K562 (cell line): Measurements from ENCODE around the gene DTHD1. TPM values are rescaled to one million over a fixed set of nuclear protein-coding genes. Genes with fewer than 3 reads are reported as not detected.

Experiments
- ATAC-seq: fragments of 200-7000 bp; cut with Tn5 transposase; 3 replicates; pipeline ENCODE4 v1.9.1; 2020; ENCODE audit warnings: moderate library complexity
- BruUV-seq: library from RNA; stranded (reverse); fragments of 400-500 nt; replicated peaks from 2 replicates; lab custom pipeline; 2021; lab: Mats Ljungman, UMichigan
- CTCF ChIA-PET: fragments of 300-600 bp; formaldehyde crosslinking; extraction: SDS; loops from one replicate; lab custom pipeline; 2021; ENCODE audit warnings: low intra/inter-chr PET ratio; lab: Yijun Ruan, JAX
- POLR2A ChIA-PET: fragments of 300-600, 350-650 bp; sonication (Branson Sonifier 250); formaldehyde crosslinking; extraction: SDS; loops from one replicate; lab custom pipeline; 2021; ENCODE audit warnings: antibody characterized with exemption, inconsistent platforms; lab: Yijun Ruan, JAX
- DNase-seq, 4 experiments: peaks; one replicate each; pipeline versions ENCODE4 v3.0.0 to v3.0.0-alpha.2; 2011 to 2018; ENCODE audit warnings: low spot score in 3 of 4, mixed read lengths in 3 of 4; ENCODE audit errors: extremely low read depth in 1 of 4
- FAIRE-seq: peaks from 2 replicates; lab custom pipeline; 2011; peaks lifted over from hg19 to GRCh38; lab: Jason Lieb, UNC
- H2AFZ ChIP-seq: 2 replicates; pipeline ENCODE4 v1.6.0; 2011; ENCODE audit warnings: low read depth, low read length, control low read depth, inconsistent platforms
- H3K27ac ChIP-seq: fragments of 200-600 bp; 3 replicates; pipeline ENCODE4 v1.8.0; 2011; ENCODE audit warnings: low read depth, mild to moderate bottlenecking, control low read depth, inconsistent platforms, low read length, moderate library complexity, mixed read lengths; ENCODE audit errors: extremely low read depth
- H3K27me3 ChIP-seq, 2 experiments: fragments of 300-600 bp in 1 of 2; 2 replicates in 1 of 2; 3 replicates in 1 of 2; pipeline versions ENCODE4 v1.6.0 to v1.8.0; 2011; ENCODE audit warnings: inconsistent platforms in 2 of 2, low read length in 2 of 2, mild to moderate bottlenecking in 1 of 2, mixed read lengths in 1 of 2, moderate library complexity in 1 of 2; ENCODE audit not compliant: control insufficient read depth in 2 of 2, insufficient read depth in 2 of 2
- H3K36me3 ChIP-seq: fragments of 300-600 bp; 3 replicates; pipeline ENCODE4 v1.8.0; 2011; ENCODE audit warnings: mild to moderate bottlenecking, low read length, inconsistent platforms; ENCODE audit not compliant: control insufficient read depth, insufficient read depth
- H3K4me1 ChIP-seq, 2 experiments: fragments of 200-600 bp in 1 of 2; replicated peaks in 1 of 2; 2 replicates in 1 of 2; 3 replicates in 1 of 2; pipeline versions ENCODE4 v1.5.1 to v1.8.0; 2011; ENCODE audit warnings: inconsistent platforms in 2 of 2, low read length in 2 of 2, mild to moderate bottlenecking in 1 of 2, mixed read lengths in 1 of 2, moderate library complexity in 1 of 2; ENCODE audit not compliant: control insufficient read depth in 2 of 2, insufficient read depth in 2 of 2
- H3K4me2 ChIP-seq: 2 replicates; pipeline ENCODE4 v1.6.1; 2011; ENCODE audit warnings: low read length, control low read depth, inconsistent platforms, mixed read lengths; ENCODE audit not compliant: insufficient read depth
- H3K4me3 ChIP-seq: fragments of 200-600 bp; sonication (generic), shearing (Covaris generic); 2 replicates; pipeline ENCODE4 v1.5.1; 2016; ENCODE audit warnings: control low read depth, inconsistent platforms
- H3K79me2 ChIP-seq: fragments of 200-600 bp; 3 replicates; pipeline ENCODE4 v1.8.0; 2011; ENCODE audit warnings: low read length, inconsistent platforms; ENCODE audit not compliant: control insufficient read depth, insufficient read depth
- H3K9ac ChIP-seq, 2 experiments: 2 replicates each; pipeline versions ENCODE4 v1.6.0 to v1.6.1; 2011; ENCODE audit warnings: low read depth in 2 of 2, low read length in 2 of 2, control low read depth in 1 of 2, inconsistent platforms in 1 of 2, mild to moderate bottlenecking in 1 of 2, mixed read lengths in 1 of 2; ENCODE audit not compliant: insufficient read depth in 1 of 2
- H3K9me1 ChIP-seq: one replicate; pipeline ENCODE4 v1.6.0; 2011; ENCODE audit warnings: inconsistent platforms, mild to moderate bottlenecking, low read length, moderate library complexity; ENCODE audit not compliant: control insufficient read depth, insufficient read depth
- H3K9me3 ChIP-seq: replicated peaks from 2 replicates; pipeline ENCODE4 v1.5.1; 2011; ENCODE audit warnings: low read depth, low read length, inconsistent platforms; ENCODE audit not compliant: control insufficient read depth, insufficient read depth
- H4K20me1 ChIP-seq: replicated peaks from 2 replicates; pipeline ENCODE4 v1.6.1; 2011; ENCODE audit warnings: low read length, inconsistent platforms, mixed read lengths; ENCODE audit not compliant: control insufficient read depth, insufficient read depth
- BRF1 ChIP-seq: IDR thresholded peaks from 3 replicates; pipeline ENCODE4 v1.6.1; 2011; ENCODE audit warnings: borderline replicate concordance, mild to moderate bottlenecking; ENCODE audit not compliant: insufficient read length; ENCODE audit errors: extremely low read depth
- CBX1 ChIP-seq: sonication (generic); IDR thresholded peaks from 2 replicates; pipeline ENCODE4 v1.6.1; 2016; ENCODE audit warnings: antibody characterized with exemption, low read depth, mild to moderate bottlenecking
- ETS2 ChIP-seq: IDR thresholded peaks from 2 replicates; pipeline ENCODE4 v1.6.1; 2016; ENCODE audit warnings: borderline replicate concordance, missing genetic modification characterization, mild to moderate bottlenecking, moderate library complexity, missing compliant biosample characterization; ENCODE audit not compliant: poor library complexity, severe bottlenecking
- FOXA3 ChIP-seq, 2 experiments: fragments of 450-650 bp in 1 of 2; sonication (generic) in 1 of 2; formaldehyde crosslinking; IDR thresholded peaks in 1 of 2; conservative IDR thresholded peaks in 1 of 2; 2 replicates each; pipeline versions ENCODE4 v1.4.0 to v1.8.0; 2020 to 2022; ENCODE audit warnings: mild to moderate bottlenecking in 2 of 2, missing genetic modification reagents in 1 of 2
- GABPB1 ChIP-seq: sonication (generic); formaldehyde crosslinking; IDR thresholded peaks from 2 replicates; pipeline ENCODE4 v1.8.0; 2022; ENCODE audit warnings: mild to moderate bottlenecking, missing genetic modification reagents
- KAT2B ChIP-seq: IDR thresholded peaks from one replicate; pipeline ENCODE4 v1.6.1; 2012; ENCODE audit warnings: low read depth, mild to moderate bottlenecking, control low read depth, inconsistent platforms, low read length, moderate library complexity
- NFYB ChIP-seq: IDR thresholded peaks from 2 replicates; pipeline ENCODE4 v1.6.1; 2011; ENCODE audit warnings: mild to moderate bottlenecking, moderate library complexity; ENCODE audit not compliant: insufficient read length; ENCODE audit errors: extremely low read depth
- RBM15 ChIP-seq: fragments of 200-400 bp; formaldehyde crosslinking; IDR thresholded peaks from 2 replicates; pipeline ENCODE4 v1.6.1; 2018; ENCODE audit warnings: mild to moderate bottlenecking, low read length, moderate library complexity; ENCODE audit not compliant: insufficient read depth
- SMAD2 ChIP-seq: fragments of 150-350 bp; IDR thresholded peaks from 2 replicates; pipeline ENCODE4 v1.6.1; 2014; ENCODE audit warnings: low read depth, mild to moderate bottlenecking, low read length
- TAL1 ChIP-seq: fragments of 450-650 bp; IDR thresholded peaks from 2 replicates; pipeline ENCODE4 v1.6.1; 2016; ENCODE audit warnings: mild to moderate bottlenecking
- XRCC4 ChIP-seq: IDR thresholded peaks from one replicate; pipeline ENCODE4 v1.6.1; 2011; ENCODE audit not compliant: insufficient read depth, insufficient read length; ENCODE audit errors: extremely low read depth
- ZNF431 ChIP-seq: sonication (generic); formaldehyde crosslinking; IDR thresholded peaks from 2 replicates; pipeline ENCODE4 v1.8.0; 2022; ENCODE audit warnings: mild to moderate bottlenecking, missing genetic modification reagents
- ZNF584 ChIP-seq: fragments of 200-800 bp; sonication (Bioruptor generic); IDR thresholded peaks from 2 replicates; pipeline ENCODE4 v1.6.1; 2016; ENCODE audit warnings: low read depth, mild to moderate bottlenecking, missing genetic modification characterization, missing compliant biosample characterization
- WGBS: fragments of 100-300 bp; shearing (Covaris generic); methylation state at CpG from one replicate; pipeline ENCODE4 v1.1.6; 2016; ENCODE audit warnings: low coverage, mixed read lengths; ENCODE audit not compliant: insufficient coverage; ENCODE audit errors: missing lambda C conversion rate; 5-methylcytosine and 5-hydroxymethylcytosine counted together
- in situ Hi-C: fragments of 300-500 bp; cut with MboI; formaldehyde crosslinking; loops from 4 replicates; pipeline ENCODE4 v1.15.0; 2018; ENCODE audit warnings: inconsistent platforms, mixed read lengths
- intact Hi-C: fragments of 100-400 bp; cut with micrococcal nuclease; formaldehyde crosslinking; loops from 2 replicates; pipeline ENCODE4 v1.14.2; 2022
- polyA plus RNA-seq, 8 experiments: library from polyadenylated mRNA; depleted of rRNA in 4 of 8; stranded (reverse) in 5 of 8; unstranded in 3 of 8; fragments of >200 nt; fragmentation: Nextera tagmentation in 2 of 8; fragmentation: Illumina TruSeq in 1 of 8; extraction: Ambion mirVana in 2 of 8; extraction: Trizol in 1 of 8; gene quantifications; 2 replicates each; pipeline versions ENCODE4 v1.2.1 to v1.2.3, GENCODE V29; 2011 to 2014; ENCODE audit warnings: inconsistent platforms in 1 of 8, missing spikeins in 1 of 8
- total RNA-seq, 7 experiments: library from RNA; depleted of rRNA in 6 of 7; stranded (reverse); fragments of >200 nt in 6 of 7; fragmentation: Illumina TruSeq in 2 of 7; extraction: Trizol in 2 of 7; gene quantifications; 2 replicates each; pipeline versions ENCODE4 v1.2.1 to v1.2.3, GENCODE V29; 2011 to 2021; ENCODE audit warnings: low replicate concordance in 1 of 7
- TF ChIP-seq, protein P1 (sequence below), 2 experiments: fragments of 200-800 bp in 1 of 2; sonication (Bioruptor generic) in 1 of 2; sonication (generic) in 1 of 2; formaldehyde crosslinking in 1 of 2; IDR thresholded peaks in 1 of 2; conservative IDR thresholded peaks in 1 of 2; 2 replicates each; pipeline versions ENCODE4 v1.5.0 to v1.6.1; 2016 to 2020; ENCODE audit warnings: missing compliant biosample characterization in 1 of 2, missing genetic modification characterization in 1 of 2, missing genetic modification reagents in 1 of 2

Gene DTHD1
- total and polyA plus RNA-seq, 9 of the 15 experiments (the other 6 are each of a cell fraction or from before 2014, with no cell fraction given), result not detected

DNA sequence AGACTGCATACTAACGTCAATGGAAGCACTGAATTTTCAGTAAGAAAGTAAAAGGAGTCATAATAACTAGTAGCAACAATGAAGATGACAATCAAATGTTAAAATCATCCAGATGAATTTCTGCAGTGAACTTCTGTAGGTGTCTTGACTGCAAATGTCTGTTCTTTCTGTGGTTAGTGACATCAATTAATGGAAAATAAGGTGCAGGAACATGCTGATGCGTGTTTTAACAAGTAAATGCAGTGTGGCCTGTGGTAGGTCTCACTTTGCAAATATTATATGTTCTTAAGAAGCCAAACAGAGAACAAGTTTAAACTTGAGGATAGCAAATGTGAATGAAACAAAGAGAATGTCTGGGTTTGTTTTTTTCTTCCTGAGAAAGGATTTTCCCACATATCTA is 2.6 kb upstream of the DTHD1 start:
- no peak for FAIRE-seq
- 0% methylated on average over 2 of the region's 2 CpGs for WGBS
- H3K4me1 ChIP-seq, result no peaks in the 10 kb centered on the region
- CTCF ChIA-PET, result no interaction called here
- H3K4me3 ChIP-seq, result no peak overlapping the region
- H2AFZ ChIP-seq, result no peak overlapping the region
- H3K27me3 ChIP-seq, result no peaks in the 10 kb centered on the region
- no peak overlapping the region for H3K27ac ChIP-seq
- intact Hi-C loops, result no loop called here
- TF ChIP-seq ZNF584 (CRISPR knock-in tag) (no peak), ETS2 (tag) (no peak), FOXA3 (CRISPR knock-in tag; conservative IDR thresholded peaks at IDR 0.05 in 1 of 2, IDR thresholded peaks at IDR 0.05 in 1 of 2) (no peak)
- TF ChIP-seq, all 486 proteins: peak for 0
- H3K9me3 ChIP-seq, result no peaks in the 10 kb centered on the region
- H3K79me2 ChIP-seq, result no peaks in the 10 kb centered on the region
- no peak for ATAC-seq
- H3K9me1 ChIP-seq, result no peaks in the 10 kb centered on the region
- H3K4me2 ChIP-seq, result no peak overlapping the region
- no peaks in the 10 kb centered on the region for H4K20me1 ChIP-seq
- no peaks in the 10 kb centered on the region for H3K36me3 ChIP-seq
- DNase-seq, result no peak
- no TSS peak for BruUV-seq
- POLR2A ChIA-PET, result no interaction called here
- in situ Hi-C loops, result no loop called here
- no peak overlapping the region for H3K9ac ChIP-seq

- ChIA-PET CTCF (no interaction called here), POLR2A (no interaction called here)
Measured at GRCh38 chr4:36280555-36280954, 861 bp upstream of the DTHD1 start.

More at GRCh38 chr4:36280555-36280954, 861 bp upstream of the DTHD1 start:
- TF ChIP-seq XRCC4 (no peak), SMAD2 (no peak), KAT2B (no peak), BRF1 (no peak), ZNF431 (CRISPR knock-in tag) (no peak), CBX1 (no peak), RBM15 (no peak), GABPB1 (no peak), TAL1 (no peak), NFYB (no peak)
- TF ChIP-seq, protein P1, sequence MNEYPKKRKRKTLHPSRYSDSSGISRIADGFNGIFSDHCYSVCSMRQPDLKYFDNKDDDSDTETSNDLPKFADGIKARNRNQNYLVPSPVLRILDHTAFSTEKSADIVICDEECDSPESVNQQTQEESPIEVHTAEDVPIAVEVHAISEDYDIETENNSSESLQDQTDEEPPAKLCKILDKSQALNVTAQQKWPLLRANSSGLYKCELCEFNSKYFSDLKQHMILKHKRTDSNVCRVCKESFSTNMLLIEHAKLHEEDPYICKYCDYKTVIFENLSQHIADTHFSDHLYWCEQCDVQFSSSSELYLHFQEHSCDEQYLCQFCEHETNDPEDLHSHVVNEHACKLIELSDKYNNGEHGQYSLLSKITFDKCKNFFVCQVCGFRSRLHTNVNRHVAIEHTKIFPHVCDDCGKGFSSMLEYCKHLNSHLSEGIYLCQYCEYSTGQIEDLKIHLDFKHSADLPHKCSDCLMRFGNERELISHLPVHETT (CRISPR knock-in tag; conservative IDR thresholded peaks at IDR 0.05 in 1 of 2, IDR thresholded peaks at IDR 0.05 in 1 of 2), result no peak
- BruUV-seq, result no TSS peak
- no peak overlapping the region for H3K27ac ChIP-seq
- H3K9ac ChIP-seq, result no peak overlapping the region
- no peak for FAIRE-seq
- no peak for DNase-seq
- H4K20me1 ChIP-seq, result no peaks in the 10 kb centered on the region
- no peaks in the 10 kb centered on the region for H3K4me1 ChIP-seq
- H3K9me3 ChIP-seq, result no peaks in the 10 kb centered on the region
- H3K4me3 ChIP-seq, result no peak overlapping the region
- ATAC-seq, result no peak
- H2AFZ ChIP-seq, result no peak overlapping the region
- H3K9me1 ChIP-seq, result no peaks in the 10 kb centered on the region
- WGBS, result 0% methylated on average over 4 of the region's 4 CpGs
- no peaks in the 10 kb centered on the region for H3K79me2 ChIP-seq
- H3K27me3 ChIP-seq, result no peaks in the 10 kb centered on the region
- H3K36me3 ChIP-seq, result no peaks in the 10 kb centered on the region
- in situ Hi-C loops, result no loop called here
- intact Hi-C loops, result no loop called here
- H3K4me2 ChIP-seq, result no peak overlapping the region
